HG03575 (cell line): ENCODE results near the gene GPR31.

Experiments
- ATAC-seq: cut with Tn5 transposase; IDR thresholded peaks from one replicate; pipeline ENCODE4 v1.9.1; 2021; ENCODE audit not compliant: unreplicated experiment, insufficient number of reproducible peaks, low FRiP score; ENCODE audit errors: extremely low read depth

GPR31 gene

DNA sequence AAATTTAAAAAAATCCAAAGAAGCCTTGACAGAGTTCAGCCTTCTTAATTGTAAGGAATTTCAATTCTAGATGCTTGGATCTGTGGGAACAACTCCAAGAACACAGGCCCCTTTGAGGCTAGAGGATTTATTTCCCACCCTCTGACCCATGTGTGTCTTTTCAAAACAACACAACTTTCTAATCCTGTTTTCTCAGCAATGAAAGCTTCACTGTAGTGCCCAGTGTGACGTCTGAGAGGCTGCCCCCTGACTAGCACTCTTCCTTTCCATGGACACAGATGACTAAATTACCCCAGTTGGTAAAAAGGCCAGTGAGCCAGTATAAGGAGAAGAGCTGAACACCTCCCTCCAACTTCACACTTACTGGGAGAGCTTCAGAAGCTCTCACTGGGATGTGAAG, 51.4 kb downstream of the GPR31 start:
- ATAC-seq, result no peak
